Measurements from ENCODE around the gene PRDM16.

Gene PRDM16

GRCh38 chr1:3292868-3293562 is 224.0 kb downstream of the PRDM16 start:
- no peak for DNase-seq

GRCh38 chr1:3293563-3294080 is 224.6 kb downstream of the PRDM16 start:
- DNase-seq: no peak

GRCh38 chr1:3294450-3294849 is 225.4 kb downstream of the PRDM16 start:
- DNase-seq: no peak

GRCh38 chr1:3295846-3296245 is 226.8 kb downstream of the PRDM16 start:
- no peak for DNase-seq

GRCh38 chr1:3296326-3296725 is 227.3 kb downstream of the PRDM16 start:
- DNase-seq: no peak

GRCh38 chr1:3296826-3297225 is 227.8 kb downstream of the PRDM16 start:
- DNase-seq: no peak

- no peak for DNase-seq
These were observed 228.8 kb downstream of the PRDM16 start for GRCh38 chr1:3297756-3298155.

GRCh38 chr1:3298197-3298596 is 229.2 kb downstream of the PRDM16 start:
- DNase-seq: no peak

GRCh38 chr1:3304246-3304645 is 235.2 kb downstream of the PRDM16 start:
- DNase-seq: no peak

- DNase-seq: no peak
These were observed 235.7 kb downstream of the PRDM16 start for GRCh38 chr1:3304692-3305091.

GRCh38 chr1:3305156-3305555 is 236.2 kb downstream of the PRDM16 start:
- no peak for DNase-seq

GRCh38 chr1:3306583-3307291 is 237.7 kb downstream of the PRDM16 start:
- DNase-seq: no peak

- no peak for DNase-seq
These were observed 238.4 kb downstream of the PRDM16 start for GRCh38 chr1:3307359-3307758.

GRCh38 chr1:3308053-3308452 is 239.1 kb downstream of the PRDM16 start:
- no peak for DNase-seq

- no peak for DNase-seq
These were observed 241.9 kb downstream of the PRDM16 start for GRCh38 chr1:3310718-3311400.

GRCh38 chr1:3311711-3312110 is 242.7 kb downstream of the PRDM16 start:
- DNase-seq: no peak

- no peak for DNase-seq
These were observed 243.4 kb downstream of the PRDM16 start for GRCh38 chr1:3312310-3312897.

GRCh38 chr1:3312898-3313575 is 244.0 kb downstream of the PRDM16 start:
- DNase-seq: no peak

- no peak for DNase-seq
These were observed 244.6 kb downstream of the PRDM16 start for GRCh38 chr1:3313576-3313950.

GRCh38 chr1:3314491-3315381 is 245.7 kb downstream of the PRDM16 start:
- DNase-seq: no peak

GRCh38 chr1:3315399-3316339 is 246.7 kb downstream of the PRDM16 start:
- no peak for DNase-seq
